ENCODE data around the gene OR8D2.

The OR8D2 gene, protein sequence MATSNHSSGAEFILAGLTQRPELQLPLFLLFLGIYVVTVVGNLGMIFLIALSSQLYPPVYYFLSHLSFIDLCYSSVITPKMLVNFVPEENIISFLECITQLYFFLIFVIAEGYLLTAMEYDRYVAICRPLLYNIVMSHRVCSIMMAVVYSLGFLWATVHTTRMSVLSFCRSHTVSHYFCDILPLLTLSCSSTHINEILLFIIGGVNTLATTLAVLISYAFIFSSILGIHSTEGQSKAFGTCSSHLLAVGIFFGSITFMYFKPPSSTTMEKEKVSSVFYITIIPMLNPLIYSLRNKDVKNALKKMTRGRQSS

DNA sequence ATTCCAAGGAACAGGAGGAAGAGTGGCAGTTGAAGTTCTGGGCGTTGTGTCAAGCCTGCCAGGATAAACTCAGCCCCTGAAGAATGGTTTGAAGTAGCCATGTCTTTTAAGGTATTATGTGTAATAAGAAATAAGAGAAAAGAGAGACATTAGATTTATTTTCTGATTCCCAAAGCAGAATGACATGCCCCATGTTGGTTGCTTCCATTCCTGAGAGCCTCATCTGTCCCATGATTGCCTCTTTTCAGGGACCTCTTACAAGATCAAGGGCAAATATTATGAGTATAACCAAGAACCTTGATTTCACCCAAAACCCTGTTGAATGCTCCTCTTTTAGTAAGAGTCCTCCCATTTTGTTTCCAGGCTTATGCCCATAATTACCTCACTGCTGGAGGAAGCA lies at the start of gene OR8D2:
Gene OR8D2, minus strand, starts transcription at position 101 of the 400 bp plus-strand sequence. Its CDS starts 0 bp downstream, at position 101.
- DNase-seq: no peak

DNA sequence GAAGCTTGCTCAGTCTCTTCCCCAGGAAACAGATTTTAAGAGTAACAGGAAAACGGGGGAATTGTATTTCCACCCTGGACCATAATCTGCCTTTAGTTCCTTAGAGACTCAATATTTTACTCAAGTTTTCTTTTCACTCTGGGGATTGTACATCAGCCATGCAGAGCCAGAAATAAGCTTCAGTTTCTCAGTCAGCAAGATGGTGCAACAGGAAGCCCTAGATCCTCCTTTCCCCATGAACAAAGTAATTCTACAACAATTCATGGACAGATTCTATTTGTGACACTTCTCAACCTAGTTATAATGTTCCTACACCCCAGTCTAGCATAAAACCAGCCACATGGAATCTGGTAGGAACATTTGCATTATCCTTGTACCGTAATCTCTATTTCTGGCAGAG lies 39.6 kb upstream of the OR8D2 start:
- DNase-seq: no peak

DNA sequence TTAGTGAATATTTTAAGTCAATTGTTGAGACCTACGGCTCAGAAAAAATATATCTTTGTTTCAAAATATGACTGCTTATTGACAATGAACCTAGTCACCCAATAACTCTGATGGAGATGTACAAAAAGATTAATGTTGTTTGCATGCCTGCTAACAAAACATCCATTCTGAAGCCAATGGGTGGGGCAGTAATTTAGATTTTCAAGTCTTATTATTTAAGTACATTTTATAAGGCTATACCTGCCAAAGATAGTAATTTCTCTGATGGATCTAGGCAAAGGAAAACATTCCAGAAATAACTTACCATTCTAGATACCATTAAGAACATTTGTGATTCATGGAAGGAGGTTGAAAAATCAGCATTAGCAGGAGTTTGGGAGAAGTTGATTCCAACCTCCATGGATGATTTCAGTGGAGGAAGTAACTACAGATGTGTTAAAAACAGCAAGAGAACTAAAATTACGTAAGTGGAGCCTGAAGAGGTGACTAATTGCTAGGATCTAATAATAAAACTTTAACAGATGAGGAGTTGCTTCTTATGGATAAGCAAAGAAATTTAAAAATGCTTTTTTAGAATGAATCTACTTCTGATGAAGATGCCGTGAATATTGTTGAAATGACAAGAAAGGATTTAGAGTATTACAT lies 26.4 kb upstream of the OR8D2 start:
- no peak for DNase-seq

DNA sequence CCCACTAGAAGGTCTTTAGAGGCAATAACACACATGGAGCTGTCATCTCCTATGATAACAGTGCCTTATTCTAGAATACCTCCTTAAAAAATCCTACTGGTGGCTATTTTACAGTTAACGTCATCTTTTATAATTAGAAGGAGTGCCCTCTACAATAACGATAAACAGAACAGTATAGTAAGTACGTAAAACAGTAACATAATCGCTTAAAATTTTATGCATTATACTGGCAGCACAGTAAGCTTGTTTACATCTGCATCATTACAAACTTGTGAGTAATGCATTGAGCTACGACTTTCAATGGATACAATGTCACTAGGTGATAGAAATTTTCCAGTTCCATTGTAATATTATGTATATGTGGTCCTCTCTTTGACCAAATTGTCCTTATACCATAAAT lies 24.3 kb upstream of the OR8D2 start:
- DNase-seq: no peak

DNA sequence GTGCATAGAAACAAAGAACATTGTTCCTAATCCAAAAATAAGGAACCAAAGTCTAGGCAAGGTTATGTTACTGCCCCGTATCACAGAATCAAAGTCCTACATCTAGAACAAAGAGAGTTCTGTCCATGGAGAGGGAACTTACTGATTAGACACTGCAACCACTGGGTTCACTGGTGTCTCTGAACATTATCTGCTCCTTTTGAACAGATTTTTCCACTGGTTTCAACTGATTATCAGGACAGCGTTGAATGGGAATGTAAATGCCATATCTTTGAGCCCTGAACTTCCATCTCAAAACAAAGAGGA lies 20.1 kb upstream of the OR8D2 start:
- no peak for DNase-seq

DNA sequence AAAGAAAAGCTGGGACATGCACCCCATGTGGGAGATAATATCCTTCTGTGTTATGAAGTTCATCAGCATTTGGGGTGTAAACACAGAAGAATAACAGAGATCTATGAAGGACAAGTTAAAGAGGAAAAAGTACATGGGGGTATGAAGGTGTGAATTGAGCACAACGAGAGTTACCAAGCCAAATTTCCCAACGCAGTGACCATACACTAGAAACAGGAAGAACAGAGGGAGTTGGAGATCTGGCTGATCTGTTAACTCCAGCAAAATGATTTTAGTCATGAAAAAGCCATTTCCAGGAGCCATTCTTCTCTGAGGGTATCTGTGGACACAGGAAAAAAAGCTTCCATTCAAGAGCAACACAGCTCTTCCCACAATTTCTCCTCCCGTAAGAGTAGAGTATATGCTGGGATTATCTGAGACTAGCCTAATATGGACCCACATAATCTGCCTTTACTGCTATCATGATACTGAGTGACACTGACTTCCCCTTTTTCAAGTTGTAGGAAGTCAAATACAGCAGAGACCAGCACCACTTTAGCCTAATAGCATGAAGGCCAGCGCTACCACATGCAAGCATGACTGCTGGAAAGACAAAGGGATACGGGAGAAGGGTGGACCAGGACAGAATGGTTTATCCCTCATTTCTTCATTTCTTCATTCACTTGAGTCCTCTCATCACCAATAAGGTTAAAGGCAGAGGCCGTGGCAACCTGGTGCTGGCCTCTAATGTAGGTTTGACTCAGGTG lies 19.6 kb upstream of the OR8D2 start:
- DNase-seq: no peak

DNA sequence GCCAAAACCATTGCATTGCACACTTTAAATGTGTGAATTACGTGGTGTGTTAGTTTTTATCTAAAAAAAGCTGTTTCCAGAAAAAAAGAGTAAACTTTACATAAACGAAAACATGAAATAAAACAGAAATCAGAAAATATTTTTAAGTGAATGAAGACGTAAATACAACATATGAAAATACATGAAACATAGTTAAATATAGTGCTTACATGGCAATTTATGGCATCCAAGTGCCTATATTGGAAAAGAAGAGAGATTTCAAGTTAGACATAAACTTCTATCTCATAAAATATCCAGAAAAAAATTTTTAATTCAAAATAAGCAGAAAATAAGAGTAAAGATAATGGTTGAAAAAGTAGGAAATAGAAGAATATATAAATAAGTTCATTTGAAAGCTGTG lies 11.9 kb upstream of the OR8D2 start:
- DNase-seq: no peak

DNA sequence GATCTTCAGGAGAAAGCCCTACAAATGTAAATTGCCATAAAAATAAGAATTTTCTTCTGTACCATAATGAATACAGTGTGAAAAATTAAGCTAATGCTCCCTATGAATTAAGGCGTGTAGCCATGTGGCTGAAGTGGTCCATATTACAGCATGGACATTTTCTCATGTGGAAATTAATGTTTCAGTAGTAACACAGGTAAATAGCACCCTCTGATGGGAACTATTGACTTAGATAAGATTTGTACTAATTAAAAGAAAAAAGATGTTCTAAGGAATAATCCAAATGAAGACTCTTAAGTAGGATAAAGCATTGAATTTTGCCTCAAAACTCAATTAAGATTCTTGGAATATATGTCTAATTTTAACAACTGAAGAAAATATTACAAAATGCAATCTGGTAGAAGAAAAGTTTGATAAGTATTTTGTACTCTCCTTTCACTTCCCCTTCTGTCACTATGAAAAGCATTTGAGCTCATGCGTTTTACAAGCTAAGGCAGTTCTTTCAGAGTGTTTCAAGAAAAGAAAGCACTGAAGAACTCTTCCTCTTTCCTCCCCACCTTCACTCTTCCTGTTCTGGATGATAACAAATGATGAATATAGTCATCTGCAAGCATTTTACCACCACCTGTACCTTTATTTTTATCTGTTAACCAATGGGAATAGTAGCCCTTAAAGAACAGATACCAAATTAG lies 9.9 kb upstream of the OR8D2 start:
- DNase-seq: no peak

DNA sequence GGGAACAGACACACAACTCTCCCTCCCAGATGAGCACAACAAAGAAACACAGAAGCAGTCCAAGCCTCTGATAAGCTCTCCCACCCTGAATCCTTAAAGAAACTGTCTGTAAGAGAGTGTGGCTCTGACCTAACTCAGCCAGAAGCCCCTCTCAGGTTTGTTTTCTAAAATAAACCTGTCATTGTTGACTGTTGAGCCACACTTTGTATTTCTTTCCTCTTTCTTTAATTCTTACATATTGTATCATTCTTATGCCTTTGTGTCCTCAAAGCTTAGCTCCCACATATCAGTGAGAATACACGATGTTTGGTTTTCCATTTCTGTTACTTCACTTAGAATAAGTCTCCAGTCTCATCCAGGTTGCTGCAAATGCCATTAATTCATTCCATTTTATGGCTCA lies 7.8 kb upstream of the OR8D2 start:
- no peak for DNase-seq

DNA sequence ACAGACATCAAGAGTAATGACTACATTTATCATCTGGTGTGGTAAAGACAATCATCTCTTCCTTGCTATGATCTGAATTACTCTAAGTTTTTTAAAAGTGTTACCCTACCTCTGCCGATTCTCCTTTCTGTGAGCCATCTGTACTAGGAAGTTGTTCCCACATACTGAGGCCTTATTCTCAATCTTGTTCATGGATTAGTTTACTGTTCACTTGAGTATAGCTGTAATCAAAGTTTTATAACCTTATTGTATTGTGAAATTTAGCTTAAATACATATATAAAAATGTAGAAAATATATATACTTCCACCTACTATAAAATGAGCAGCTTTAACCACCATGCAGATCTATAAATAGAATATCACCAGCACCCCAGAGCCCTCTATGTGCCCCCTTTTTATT lies 2.4 kb upstream of the OR8D2 start:
- DNase-seq: no peak

DNA sequence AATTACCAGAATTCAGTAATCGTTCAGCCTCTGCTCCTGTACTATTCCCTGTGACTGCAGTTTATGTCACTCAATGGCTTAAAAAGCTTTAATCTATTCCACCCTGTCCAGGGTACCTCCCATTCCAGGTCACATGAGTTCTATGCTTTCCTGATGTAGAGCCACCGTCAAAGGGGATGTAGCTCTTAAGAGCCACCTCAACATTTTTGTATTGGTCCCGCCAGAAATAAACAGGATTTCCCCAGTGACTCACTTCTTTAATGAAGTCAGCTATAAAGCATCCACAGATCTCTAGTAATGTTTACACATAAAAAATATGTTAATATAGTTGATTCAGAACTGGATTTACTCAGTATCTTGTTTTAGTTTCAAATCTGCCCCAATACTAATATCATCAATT lies 4.9 kb downstream of the OR8D2 start:
- DNase-seq: no peak

DNA sequence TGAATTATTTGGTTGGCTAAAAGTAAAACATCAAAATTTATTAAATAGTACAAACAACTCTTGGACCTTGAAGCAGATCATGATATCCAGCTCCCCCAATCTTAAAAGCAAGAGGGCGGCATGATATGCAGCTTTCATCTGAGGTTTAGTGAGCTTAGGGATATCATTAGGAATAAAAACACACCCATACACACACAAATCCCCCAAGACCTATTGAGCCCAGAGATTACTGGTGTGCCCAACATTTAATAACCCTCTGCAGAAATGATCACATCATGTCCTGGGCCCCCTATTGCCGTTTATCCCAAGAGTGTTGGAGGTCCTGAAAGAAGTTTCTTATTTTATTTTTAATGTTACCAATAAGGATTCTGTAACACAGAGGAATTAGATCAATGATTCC lies 6.1 kb downstream of the OR8D2 start, which contains the start of gene OR8D1:
Gene OR8D1, minus strand, starts transcription at position 101 of the 400 bp plus-strand sequence. CDS start 3,183 bp downstream, outside the sequence.
- DNase-seq: no peak

DNA sequence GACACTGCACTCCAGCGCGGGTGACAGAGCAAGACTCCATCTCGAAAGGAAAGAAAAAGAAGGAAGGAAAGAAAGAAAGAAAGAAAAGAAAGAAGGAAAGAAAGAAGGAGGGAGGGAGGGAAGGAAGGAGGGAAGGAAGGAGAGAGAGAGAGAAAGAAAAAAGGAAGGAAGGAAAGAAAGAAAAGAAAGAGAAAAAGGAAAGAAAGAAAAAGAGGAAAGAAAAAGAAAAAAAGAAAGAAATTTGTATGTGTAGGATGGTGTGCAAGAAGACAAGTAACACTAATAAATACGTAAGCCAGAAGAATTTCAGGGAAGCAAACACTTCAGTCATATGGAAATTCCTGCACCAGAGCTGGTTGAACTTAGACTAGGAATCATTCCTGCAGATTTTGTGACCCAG lies 6.9 kb downstream of the OR8D2 start:
- DNase-seq: no peak

DNA sequence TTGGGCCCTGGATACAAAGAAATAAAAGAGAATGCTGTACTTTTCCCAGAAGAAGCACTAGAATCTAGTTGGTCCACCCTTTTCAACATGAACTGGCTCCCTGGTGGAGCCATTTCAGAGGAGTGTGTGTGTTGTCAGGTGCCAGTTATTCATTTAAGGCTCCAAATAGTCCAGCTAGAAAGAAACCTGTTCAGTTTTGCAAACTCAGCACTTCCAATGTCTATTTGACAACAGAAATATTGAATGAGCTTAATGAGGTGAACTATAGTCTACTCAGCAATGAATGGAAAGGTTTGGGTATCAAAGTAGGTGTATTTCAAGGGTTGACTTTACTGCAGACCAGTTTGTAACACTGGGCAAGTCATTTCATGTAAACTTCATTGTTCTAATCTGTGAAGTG lies 8.3 kb downstream of the OR8D2 start:
- no peak for DNase-seq

DNA sequence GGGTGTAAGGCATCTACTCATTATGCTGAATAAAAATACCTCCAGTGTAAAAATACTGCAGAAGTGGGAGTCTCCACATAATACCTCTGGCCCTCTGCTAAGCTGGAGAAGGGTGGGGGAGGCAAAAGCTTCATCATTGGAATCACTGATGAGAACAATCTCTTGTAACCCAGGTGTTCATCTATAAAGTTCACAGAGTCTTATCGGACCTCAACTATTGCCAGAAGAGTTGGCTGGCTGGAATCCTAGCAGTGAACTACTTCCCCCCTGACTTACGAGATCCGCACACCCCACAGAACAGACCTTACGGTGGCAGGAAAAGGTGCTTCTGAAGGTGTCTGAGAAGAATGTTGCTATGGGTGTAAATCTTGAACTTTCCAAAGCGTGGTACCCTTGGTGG lies 8.7 kb downstream of the OR8D2 start:
- no peak for DNase-seq

DNA sequence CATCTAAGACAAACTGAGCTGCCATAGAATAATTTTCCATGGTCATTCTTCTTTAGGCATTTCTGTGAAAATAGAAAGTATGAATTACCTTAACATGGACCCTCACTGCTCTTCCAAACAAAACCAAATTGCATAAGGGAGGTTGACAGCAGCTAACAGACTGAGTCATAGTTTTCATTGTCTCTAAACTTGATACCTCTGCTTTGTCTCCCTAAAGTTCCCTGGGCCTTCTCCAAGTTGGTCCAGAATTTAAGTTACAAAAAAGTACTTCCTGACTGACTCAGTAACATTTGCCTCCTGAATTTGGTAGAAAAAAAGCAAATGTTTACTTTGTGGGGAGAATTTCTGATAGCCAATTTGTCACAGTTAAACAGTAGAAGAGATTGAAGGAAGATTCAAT lies 9.3 kb downstream of the OR8D2 start:
- no peak for DNase-seq

DNA sequence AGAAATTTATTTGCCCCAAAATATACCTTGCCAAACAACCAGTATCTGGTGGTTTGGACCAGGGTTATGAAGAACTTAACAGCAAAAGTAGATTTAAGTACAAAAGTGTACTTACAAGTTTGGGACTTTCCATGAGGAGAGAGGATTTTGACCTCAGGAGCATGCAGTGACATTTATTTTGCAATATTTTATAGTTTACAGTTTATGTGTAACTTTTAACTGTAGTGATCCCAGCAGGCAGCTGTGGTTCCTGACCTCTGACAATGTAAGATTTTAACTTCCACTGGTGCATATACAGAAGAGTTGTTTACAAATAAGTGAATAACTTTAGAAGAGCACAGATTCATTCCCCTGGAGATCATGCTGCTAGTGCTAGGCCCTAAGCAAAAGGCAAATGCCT lies 12.9 kb downstream of the OR8D2 start:
- DNase-seq: no peak

DNA sequence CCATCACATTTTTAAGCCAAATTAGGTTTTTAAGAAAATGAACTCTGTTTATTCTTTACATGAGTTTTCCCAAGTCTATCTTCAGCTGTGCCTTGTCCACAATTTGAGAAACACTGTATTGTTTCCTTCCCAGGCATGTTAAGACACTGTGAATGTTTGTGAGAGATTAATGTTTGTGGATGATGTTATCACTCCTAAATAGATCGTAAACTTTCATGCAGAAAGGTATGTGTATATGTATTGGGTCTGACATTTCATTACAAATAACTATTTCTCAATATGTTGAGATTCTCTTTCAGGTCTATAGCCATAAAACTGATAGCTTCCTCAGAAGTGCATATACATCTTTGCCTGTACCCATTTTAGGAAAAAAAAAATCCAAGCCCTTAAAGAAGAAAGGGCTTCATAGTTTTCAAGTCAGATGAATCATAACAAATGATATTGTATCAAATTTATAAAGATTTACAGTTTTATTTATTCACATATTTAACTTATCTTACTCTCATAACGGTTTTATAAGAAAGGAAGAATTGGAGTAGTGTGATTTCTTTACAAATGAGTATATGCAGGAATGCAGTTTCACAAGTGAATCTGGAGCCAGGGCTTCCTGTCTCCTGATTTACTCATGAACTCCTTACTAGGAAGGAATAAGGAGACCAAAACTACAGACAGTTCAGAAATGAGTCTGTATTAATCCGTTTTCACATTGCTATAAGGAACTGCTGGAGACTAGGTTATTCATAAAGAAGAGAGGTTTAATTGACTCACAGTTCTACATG lies 17.5 kb downstream of the OR8D2 start:
- DNase-seq: no peak

DNA sequence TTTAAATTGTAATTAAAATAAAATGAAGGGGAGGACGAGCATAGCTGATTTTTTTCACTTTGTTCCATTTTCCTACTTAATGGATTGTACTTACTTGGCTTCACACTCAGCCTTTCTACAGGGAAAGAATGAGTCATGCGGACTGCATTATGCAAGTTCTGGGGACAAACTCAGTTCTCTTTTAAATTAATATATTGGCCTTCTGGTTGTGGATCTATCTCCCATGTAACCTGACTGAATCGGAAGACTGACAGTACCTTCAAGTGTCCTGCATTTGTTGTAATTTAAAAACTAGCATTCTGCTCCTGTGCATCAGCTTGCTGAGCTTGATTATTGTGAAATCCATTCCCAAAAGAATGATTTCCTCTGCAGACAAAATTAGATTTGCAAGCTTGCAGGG lies 18.4 kb downstream of the OR8D2 start:
- no peak for DNase-seq

DNA sequence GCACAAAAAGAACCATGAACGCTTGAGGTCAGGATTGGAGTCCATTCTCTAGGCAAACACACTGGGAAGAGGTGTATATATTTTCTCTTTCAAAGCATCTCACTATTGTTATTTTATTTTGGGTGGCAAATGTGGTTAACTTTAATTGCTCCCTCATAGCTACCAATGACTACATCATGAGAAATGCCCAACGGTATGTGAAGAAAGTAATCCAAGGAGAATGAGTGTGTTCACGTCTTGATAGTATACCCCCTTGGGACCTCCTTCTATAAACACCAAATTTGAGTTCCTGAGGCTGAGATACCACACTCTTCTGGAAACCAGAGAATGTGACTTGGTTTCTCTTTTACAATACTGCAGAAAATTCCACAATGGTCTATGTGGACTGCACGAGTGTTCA lies 22.1 kb downstream of the OR8D2 start:
- no peak for DNase-seq

DNA sequence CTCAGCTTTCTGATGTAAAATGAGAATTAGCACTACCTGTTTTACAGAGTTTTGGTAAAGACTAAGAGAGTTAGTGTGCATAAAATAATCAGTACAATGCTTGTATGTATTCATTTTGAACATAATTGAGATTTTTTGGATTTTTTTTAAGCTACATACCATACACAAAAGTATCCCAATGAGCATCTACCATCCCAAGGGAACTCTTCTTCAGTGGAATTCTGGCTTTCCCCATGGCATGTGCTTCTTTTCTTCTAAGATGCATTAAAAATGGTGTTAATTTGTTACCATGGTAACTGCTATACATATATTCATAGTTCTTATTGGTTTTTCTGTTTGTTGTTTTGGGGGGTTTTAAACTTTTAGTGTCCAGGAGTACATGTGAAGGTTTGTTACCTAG lies 24.0 kb downstream of the OR8D2 start:
- DNase-seq: no peak

DNA sequence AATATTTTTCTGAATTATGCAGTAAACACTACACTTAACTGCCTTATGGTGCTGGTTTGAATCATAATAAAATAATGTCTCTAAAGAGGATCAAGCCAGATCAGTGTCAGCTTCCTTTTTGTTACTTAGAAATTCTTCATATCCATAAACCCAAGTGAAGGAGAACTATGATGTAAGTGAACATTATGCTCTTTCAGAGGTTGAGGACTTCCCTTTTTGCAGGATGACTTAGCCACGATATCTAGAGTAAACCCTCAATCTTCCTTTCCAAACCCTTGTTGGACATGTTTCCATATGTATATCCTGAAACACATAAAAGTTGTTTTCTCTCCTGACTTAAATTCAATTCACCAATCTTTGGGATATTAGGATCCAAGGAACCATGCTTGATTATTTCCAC lies 25.3 kb downstream of the OR8D2 start:
- DNase-seq: no peak
